ENCODE measurements around the gene CCDC149. TPM values are rescaled to one million over a fixed set of nuclear protein-coding genes. Genes with fewer than 3 reads are reported as not detected.

The CCDC149 gene
- total RNA-seq, 2 experiments from 2014 or later: not detected

Other genes starting within 250 kb of the CCDC149 start
- gene SOD3, start 117.5 kb downstream of the CCDC149 start, total RNA-seq: not detected
- gene LGI2, start 117.9 kb upstream of the CCDC149 start, total RNA-seq: not detected
- gene SEPSECS, start 247.4 kb upstream of the CCDC149 start, total RNA-seq: 10 to 100 TPM; 10.8 to 12.5 TPM